GM12892 (cell line): Measurements from ENCODE around the gene CCDC85C.

Experiments
- POLR2A ChIP-seq: IDR thresholded peaks from 2 replicates; pipeline ENCODE4 v1.6.1; 2011; ENCODE audit warnings: low read depth, low read length, control low read depth
- POLR2AphosphoS5 ChIP-seq: IDR thresholded peaks from 2 replicates; pipeline ENCODE4 v1.6.1; 2011; ENCODE audit warnings: low read depth, low read length, control low read depth

GRCh38 chr14:99468081-99468480 lies 135.9 kb downstream of the CCDC85C start:
- TF ChIP-seq POLR2A: no peak
- no peak for TF ChIP-seq POLR2AphosphoS5
